HEK293 (cell line): Measurements from ENCODE around the gene SLC35F6.

Source experiments
- CTCF ChIP-seq: fragments of 450-650 bp; formaldehyde crosslinking; IDR thresholded peaks from 2 replicates; pipeline ENCODE4 v1.5.1; 2016; ENCODE audit warnings: missing biosample characterization, missing genetic modification characterization
- HOXA7 ChIP-seq: sonication (generic); formaldehyde crosslinking; IDR thresholded peaks from 2 replicates; pipeline ENCODE4 v1.8.1; 2022; ENCODE audit warnings: missing genetic modification reagents, borderline replicate concordance
- KLF10 ChIP-seq: fragments of 450-650 bp; IDR thresholded peaks from 2 replicates; pipeline ENCODE4 v1.5.1; 2018; ENCODE audit warnings: missing biosample characterization, mild to moderate bottlenecking, missing genetic modification characterization
- PBX3 ChIP-seq: sonication (generic); formaldehyde crosslinking; IDR thresholded peaks from 2 replicates; pipeline ENCODE4 v1.8.1; 2022; ENCODE audit warnings: mild to moderate bottlenecking, moderate library complexity, missing genetic modification reagents
- SCRT1 ChIP-seq: fragments of 450-650 bp; formaldehyde crosslinking; IDR thresholded peaks from 2 replicates; pipeline ENCODE4 v1.5.1; 2016; ENCODE audit warnings: missing biosample characterization, missing genetic modification characterization, borderline replicate concordance
- YY1 ChIP-seq: fragments of 450-650 bp; formaldehyde crosslinking; IDR thresholded peaks from 2 replicates; pipeline ENCODE4 v1.5.1; 2018; ENCODE audit warnings: missing biosample characterization, missing genetic modification characterization
- ZBTB7A ChIP-seq: fragments of 450-650 bp; formaldehyde crosslinking; IDR thresholded peaks from 2 replicates; pipeline ENCODE4 v1.5.1; 2016; ENCODE audit warnings: low read depth, missing biosample characterization, missing genetic modification characterization
- ZNF155 ChIP-seq: fragments of 450-650 bp; formaldehyde crosslinking; IDR thresholded peaks from 2 replicates; pipeline ENCODE4 v1.5.1; 2016; ENCODE audit warnings: missing biosample characterization, missing genetic modification characterization
- ZNF302 ChIP-seq: fragments of 450-650 bp; formaldehyde crosslinking; IDR thresholded peaks from 2 replicates; pipeline ENCODE4 v1.5.1; 2016; ENCODE audit warnings: missing biosample characterization, missing genetic modification characterization, low read depth
- ZNF394 ChIP-seq: fragments of 450-650 bp; formaldehyde crosslinking; IDR thresholded peaks from 2 replicates; pipeline ENCODE4 v1.5.1; 2016; ENCODE audit warnings: missing biosample characterization, missing genetic modification characterization, mild to moderate bottlenecking, moderate library complexity, borderline replicate concordance
- ZNF501 ChIP-seq: fragments of 450-650 bp; formaldehyde crosslinking; IDR thresholded peaks from 2 replicates; pipeline ENCODE4 v1.5.1; 2016; ENCODE audit warnings: missing biosample characterization, missing genetic modification characterization
- ZNF639 ChIP-seq: fragments of 450-650 bp; formaldehyde crosslinking; IDR thresholded peaks from 2 replicates; pipeline ENCODE4 v1.5.1; 2016; ENCODE audit warnings: missing biosample characterization, missing genetic modification characterization
- ZNF830 ChIP-seq: fragments of 450-650 bp; IDR thresholded peaks from 2 replicates; pipeline ENCODE4 v1.5.0; 2018; ENCODE audit warnings: missing biosample characterization, missing genetic modification characterization, low read depth, mild to moderate bottlenecking, moderate library complexity

- TF ChIP-seq ZNF155 (tag by site-specific recombination): no peak
- no peak for TF ChIP-seq PBX3 (CRISPR knock-in tag)
- no peak for TF ChIP-seq CTCF (tag by site-specific recombination)
- no peak for TF ChIP-seq ZNF501 (tag by site-specific recombination)
- TF ChIP-seq SCRT1 (tag by site-specific recombination): no peak
- TF ChIP-seq ZNF302 (tag by site-specific recombination): no peak
- TF ChIP-seq ZNF639: no peak
- no peak for TF ChIP-seq ZBTB7A (tag by site-specific recombination)
- TF ChIP-seq YY1: no peak
- no peak for TF ChIP-seq ZNF830 (tag by site-specific recombination)
- TF ChIP-seq KLF10: no peak
- TF ChIP-seq HOXA7 (CRISPR knock-in tag): no peak
- no peak for TF ChIP-seq ZNF394 (tag by site-specific recombination)
Measured at GRCh38 chr2:26809211-26809610, 45.1 kb downstream of the SLC35F6 start.
